ENCODE data around the gene PROCA1. TPM values are rescaled to one million over a fixed set of nuclear protein-coding genes. Genes with fewer than 3 reads are reported as not detected.

The PROCA1 gene
- total and polyA plus RNA-seq, 5 donors: 1.3 to 3.3 (median 2.3) TPM

GRCh38 chr17:28686296-28686695 is 25.4 kb downstream of the PROCA1 start:
- intact Hi-C loops (cut with DNase I): no loop called here
- Histone ChIP-seq H3K4me3 (ENCODE audit: low read length) (no peak overlapping the region), H3K27ac (ENCODE audit: low read length) (no peak overlapping the region), H3K27me3 (ENCODE audit: control insufficient read depth, insufficient read depth) (no peaks in the 10 kb centered on the region), H3K4me1 (ENCODE audit: control insufficient read depth, insufficient read depth, low read length) (no peaks in the 10 kb centered on the region), H3K9me3 (ENCODE audit: control insufficient read depth, low read length) (no peaks in the 10 kb centered on the region)
- ATAC-seq (no peak), DNase-seq (no peak)
- 86% methylated on average over 4 of the region's 4 CpGs for WGBS

- ATAC-seq (no peak), DNase-seq (no peak)
- 89% methylated on average over 5 of the region's 5 CpGs for WGBS
- Histone ChIP-seq H3K27ac (ENCODE audit: low read length) (no peak overlapping the region), H3K27me3 (ENCODE audit: control insufficient read depth, insufficient read depth) (no peaks in the 10 kb centered on the region), H3K9me3 (ENCODE audit: control insufficient read depth, low read length) (no peaks in the 10 kb centered on the region), H3K4me3 (ENCODE audit: low read length) (no peak overlapping the region), H3K4me1 (ENCODE audit: control insufficient read depth, insufficient read depth, low read length) (no peaks in the 10 kb centered on the region)
- intact Hi-C loops (cut with DNase I): no loop called here
These were observed 26.3 kb downstream of the PROCA1 start for GRCh38 chr17:28685366-28685765.

- peak in 1 of 3 donors; percentile 65 for DNase-seq
- H3K4me3 ChIP-seq (ENCODE audit: low read length): no peak overlapping the region
- 22% methylated on average over 3 of the region's 3 CpGs for WGBS
- H3K27ac ChIP-seq (ENCODE audit: low read length): no peak overlapping the region
- peak; percentile 44 to 54 for ATAC-seq
- no peaks in the 10 kb centered on the region for H3K27me3 ChIP-seq (ENCODE audit: control insufficient read depth, insufficient read depth)
- H3K4me1 ChIP-seq (ENCODE audit: control insufficient read depth, insufficient read depth, low read length): no peaks in the 10 kb centered on the region
- no peaks in the 10 kb centered on the region for H3K9me3 ChIP-seq (ENCODE audit: control insufficient read depth, low read length)
- intact Hi-C loops (cut with DNase I): no loop called here
These were observed 26.7 kb downstream of the PROCA1 start for GRCh38 chr17:28684963-28685362.

GRCh38 chr17:28682655-28683054 is 29.0 kb downstream of the PROCA1 start:
- no peaks in the 10 kb centered on the region for H3K9me3 ChIP-seq (ENCODE audit: control insufficient read depth, low read length)
- WGBS: 95% methylated on average over 11 of the region's 11 CpGs
- intact Hi-C loops (cut with DNase I): no loop called here
- no peaks in the 10 kb centered on the region for H3K27me3 ChIP-seq (ENCODE audit: control insufficient read depth, insufficient read depth)
- H3K4me3 ChIP-seq (ENCODE audit: low read length): no peak overlapping the region
- ATAC-seq (no peak), DNase-seq (peak in 1 of 3 donors; percentile 38)
- no peak overlapping the region for H3K27ac ChIP-seq (ENCODE audit: low read length)
- H3K4me1 ChIP-seq (ENCODE audit: control insufficient read depth, insufficient read depth, low read length): no peaks in the 10 kb centered on the region

GRCh38 chr17:28675980-28676379 is 35.7 kb downstream of the PROCA1 start:
- no peak for DNase-seq
- Histone ChIP-seq H3K27me3 (ENCODE audit: control insufficient read depth, insufficient read depth) (no peaks in the 10 kb centered on the region), H3K4me3 (ENCODE audit: low read length) (no peak overlapping the region), H3K4me1 (ENCODE audit: control insufficient read depth, insufficient read depth, low read length) (no peaks in the 10 kb centered on the region), H3K9me3 (ENCODE audit: control insufficient read depth, low read length) (no peaks in the 10 kb centered on the region), H3K27ac (ENCODE audit: low read length) (no peak overlapping the region)
- ATAC-seq: no peak
- intact Hi-C loops (cut with DNase I): no loop called here
- 86% methylated on average over 7 of the region's 7 CpGs for WGBS

- no peak for ATAC-seq
- H3K9me3 ChIP-seq (ENCODE audit: control insufficient read depth, low read length): no peaks in the 10 kb centered on the region
- intact Hi-C loops (cut with DNase I): no loop called here
- H3K27me3 ChIP-seq (ENCODE audit: control insufficient read depth, insufficient read depth): no peaks in the 10 kb centered on the region
- no peak overlapping the region for H3K4me3 ChIP-seq (ENCODE audit: low read length)
- no peak overlapping the region for H3K27ac ChIP-seq (ENCODE audit: low read length)
- WGBS: 82% methylated on average over 3 of the region's 3 CpGs
- no peak for DNase-seq
- no peaks in the 10 kb centered on the region for H3K4me1 ChIP-seq (ENCODE audit: control insufficient read depth, insufficient read depth, low read length)
These were observed 36.2 kb downstream of the PROCA1 start for GRCh38 chr17:28675490-28675889.

GRCh38 chr17:28669918-28670317 is 41.8 kb downstream of the PROCA1 start:
- H3K4me1 ChIP-seq (ENCODE audit: control insufficient read depth, insufficient read depth, low read length): no peaks in the 10 kb centered on the region
- no peak overlapping the region for H3K4me3 ChIP-seq (ENCODE audit: low read length)
- no peak overlapping the region for H3K27ac ChIP-seq (ENCODE audit: low read length)
- 92% methylated on average over 1 of the region's 1 CpG for WGBS
- ATAC-seq (no peak), DNase-seq (no peak)
- intact Hi-C loops (cut with DNase I): no loop called here
- H3K9me3 ChIP-seq (ENCODE audit: control insufficient read depth, low read length): no peaks in the 10 kb centered on the region
- H3K27me3 ChIP-seq (ENCODE audit: control insufficient read depth, insufficient read depth): no peaks in the 10 kb centered on the region

GRCh38 chr17:28667870-28668269 is 43.8 kb downstream of the PROCA1 start:
- 76% methylated on average over 1 of the region's 1 CpG for WGBS
- H3K27ac ChIP-seq (ENCODE audit: low read length): no peak overlapping the region
- ATAC-seq (no peak), DNase-seq (no peak)
- intact Hi-C loops (cut with DNase I): no loop called here
- no peak overlapping the region for H3K4me3 ChIP-seq (ENCODE audit: low read length)
- no peaks in the 10 kb centered on the region for H3K4me1 ChIP-seq (ENCODE audit: control insufficient read depth, insufficient read depth, low read length)
- no peaks in the 10 kb centered on the region for H3K9me3 ChIP-seq (ENCODE audit: control insufficient read depth, low read length)
- no peaks in the 10 kb centered on the region for H3K27me3 ChIP-seq (ENCODE audit: control insufficient read depth, insufficient read depth)

GRCh38 chr17:28665994-28666393 is 45.7 kb downstream of the PROCA1 start:
- H3K27me3 ChIP-seq (ENCODE audit: control insufficient read depth, insufficient read depth): no peaks in the 10 kb centered on the region
- no peak overlapping the region for H3K27ac ChIP-seq (ENCODE audit: low read length)
- no peaks in the 10 kb centered on the region for H3K9me3 ChIP-seq (ENCODE audit: control insufficient read depth, low read length)
- H3K4me1 ChIP-seq (ENCODE audit: control insufficient read depth, insufficient read depth, low read length): no peaks in the 10 kb centered on the region
- no peak for DNase-seq
- no peak overlapping the region for H3K4me3 ChIP-seq (ENCODE audit: low read length)
- WGBS: 79% methylated on average over 2 of the region's 2 CpGs
- intact Hi-C loops (cut with DNase I): no loop called here
- no peak for ATAC-seq

- no peaks in the 10 kb centered on the region for H3K27me3 ChIP-seq (ENCODE audit: control insufficient read depth, insufficient read depth)
- intact Hi-C loops (cut with DNase I): no loop called here
- H3K27ac ChIP-seq (ENCODE audit: low read length): no peak overlapping the region
- no peaks in the 10 kb centered on the region for H3K4me1 ChIP-seq (ENCODE audit: control insufficient read depth, insufficient read depth, low read length)
- ATAC-seq: no peak
- H3K4me3 ChIP-seq (ENCODE audit: low read length): peak overlapping the region; percentile 14
- DNase-seq: no peak
- no peaks in the 10 kb centered on the region for H3K9me3 ChIP-seq (ENCODE audit: control insufficient read depth, low read length)
These were observed 48.0 kb downstream of the PROCA1 start for GRCh38 chr17:28663723-28664122.

- no peak for DNase-seq
- WGBS: 0% methylated on average over 10 of the region's 10 CpGs
- Histone ChIP-seq H3K27ac (ENCODE audit: low read length) (peak overlapping the region; percentile 92), H3K4me3 (ENCODE audit: low read length) (peak overlapping the region; percentile 98), H3K9me3 (ENCODE audit: control insufficient read depth, low read length) (no peaks in the 10 kb centered on the region), H3K27me3 (ENCODE audit: control insufficient read depth, insufficient read depth) (no peaks in the 10 kb centered on the region), H3K4me1 (ENCODE audit: control insufficient read depth, insufficient read depth, low read length) (no peaks in the 10 kb centered on the region)
- ATAC-seq: no peak
- intact Hi-C loops (cut with DNase I): no loop called here
These were observed 49.2 kb downstream of the PROCA1 start for GRCh38 chr17:28662527-28662829.

- Histone ChIP-seq H3K4me3 (ENCODE audit: low read length) (peak within 1 kb of the TSS; percentile 98), H3K4me1 (ENCODE audit: control insufficient read depth, insufficient read depth, low read length) (no peaks in the 10 kb centered on the region), H3K27me3 (ENCODE audit: control insufficient read depth, insufficient read depth) (no peaks in the 10 kb centered on the region), H3K27ac (ENCODE audit: low read length) (peak within 1 kb of the TSS; percentile 92), H3K9me3 (ENCODE audit: control insufficient read depth, low read length) (no peaks in the 10 kb centered on the region)
- intact Hi-C loops (cut with DNase I): no loop called here
- DNase-seq: peak; percentile 91 to 96 (median 95)
- peak; percentile 95 to 96 for ATAC-seq
- WGBS: under 1% methylated on average over 66 of the region's 66 CpGs
These were observed 49.8 kb downstream of the PROCA1 start, which contains the start of the genes SDF2 and SUPT6H for GRCh38 chr17:28661635-28662526. TSS of gene SDF2 (minus strand) at chr17:28661906. CDS start at chr17:28661876, 30 bp downstream. TSS of gene SUPT6H (plus strand) at chr17:28662205. CDS start at chr17:28673402, 11,197 bp downstream.

Measured in right cardiac atrium (tissue), 5 donors.